AG04450 (cell line): ENCODE measurements around the gene INCENP. TPM values are rescaled to one million over a fixed set of nuclear protein-coding genes. Genes with fewer than 3 reads are reported as not detected.

ENCODE experiments used
- CTCF ChIA-PET: fragments of 300-600, 350-600 bp; formaldehyde crosslinking; extraction: SDS; loops from one replicate; lab custom pipeline; 2022; ENCODE audit warnings: antibody characterized with exemption, inconsistent platforms; lab: Charles Lee
- POLR2A ChIA-PET: fragments of 350-600 bp; formaldehyde crosslinking; extraction: SDS; loops from one replicate; lab custom pipeline; 2021; ENCODE audit warnings: antibody characterized with exemption, inconsistent platforms; lab: Yijun Ruan, JAX
- DNase-seq: peaks from one replicate; pipeline ENCODE4 v3.0.0-alpha.2; 2011; ENCODE audit warnings: low read depth, low spot score
- H3K27ac ChIP-seq: one replicate; pipeline ENCODE4 v1.5.1; 2012; ENCODE audit warnings: low read depth, low read length, control low read depth
- H3K27me3 ChIP-seq: one replicate; pipeline ENCODE4 v1.6.0; 2012; ENCODE audit warnings: low read length; ENCODE audit not compliant: control insufficient read depth, insufficient read depth
- H3K4me3 ChIP-seq: 2 replicates; pipeline ENCODE4 v1.5.1; 2011; ENCODE audit warnings: mild to moderate bottlenecking, low read depth, low read length, control low read depth
- H3K9me3 ChIP-seq: 2 replicates; pipeline ENCODE4 v1.5.1; 2012; ENCODE audit warnings: low read length; ENCODE audit not compliant: control insufficient read depth, insufficient read depth
- CTCF ChIP-seq: IDR thresholded peaks from 2 replicates; pipeline ENCODE4 v1.5.1; 2011; ENCODE audit warnings: low read depth, low read length, control low read depth, inconsistent platforms
- polyA plus RNA-seq: library from polyadenylated mRNA; depleted of rRNA; stranded (reverse); fragments of >200 nt; gene quantifications from 2 replicates; pipeline ENCODE4 v1.2.3, GENCODE V29; 2011

Gene INCENP
- polyA plus RNA-seq, 1 experiment = 6.4 TPM

GRCh38 chr11:62125881-62126280 is 2.1 kb downstream of the INCENP start:
- H3K27me3 ChIP-seq = no peaks in the 10 kb centered on the region

GRCh38 chr11:62127426-62127825 is 3.6 kb downstream of the INCENP start:
- POLR2A ChIA-PET = no interaction called here
- no peak overlapping the region for H3K27ac ChIP-seq
- H3K27me3 ChIP-seq = no peaks in the 10 kb centered on the region
- DNase-seq = no peak
- CTCF ChIA-PET = no interaction called here
- H3K4me3 ChIP-seq = no peak overlapping the region
- TF ChIP-seq CTCF = no peak
- peaks cover 3% of the 10 kb centered on the region; the same call in 1 of the 2 replicates for H3K9me3 ChIP-seq

More at GRCh38 chr11:62125881-62126280, 2.1 kb downstream of the INCENP start:
- H3K27ac ChIP-seq = no peak overlapping the region
- ChIA-PET CTCF (no interaction called here), POLR2A (no interaction called here)
- H3K4me3 ChIP-seq = no peak overlapping the region
- peaks cover 3% of the 10 kb centered on the region; the same call in 1 of the 2 replicates for H3K9me3 ChIP-seq
- TF ChIP-seq CTCF = no peak
- no peak for DNase-seq

- DNase-seq = no peak
- ChIA-PET CTCF (no interaction called here), POLR2A (interaction anchor here (0.5 kb wide), 1 partner anchor 759 kb away, joined by 3 read pairs; no protein-coding TSS in a partner anchor)
- no peak for TF ChIP-seq CTCF
- no peaks in the 10 kb centered on the region for H3K27me3 ChIP-seq
- no peak overlapping the region for H3K4me3 ChIP-seq
- peaks cover 3% of the 10 kb centered on the region; the same call in 1 of the 2 replicates for H3K9me3 ChIP-seq
- H3K27ac ChIP-seq = no peak overlapping the region
Measured at GRCh38 chr11:62127941-62128770, 4.3 kb downstream of the INCENP start.

- Histone ChIP-seq H3K9me3 (peaks cover 3% of the 10 kb centered on the region; the same call in 1 of the 2 replicates), H3K27me3 (no peaks in the 10 kb centered on the region), H3K4me3 (no peak overlapping the region), H3K27ac (no peak overlapping the region)
- CTCF ChIA-PET = no interaction called here
- TF ChIP-seq CTCF = no peak
- no peak for DNase-seq
- POLR2A ChIA-PET = no interaction called here
Measured at GRCh38 chr11:62128835-62129234, 5.0 kb downstream of the INCENP start.
